OCI-LY7 (cell line): ENCODE data around the gene TGM5. TPM values are rescaled to one million over a fixed set of nuclear protein-coding genes. Genes with fewer than 3 reads are reported as not detected.

ENCODE experiments used
- BruUV-seq: library from RNA; stranded (reverse); fragments of 400-500 nt; replicated peaks from 2 replicates; lab custom pipeline; 2021; lab: Mats Ljungman, UMichigan
- CTCF ChIA-PET: fragments of 300-600 bp; sonication (Branson Sonifier 250); formaldehyde crosslinking; loops from one replicate; lab custom pipeline; 2022; ENCODE audit warnings: antibody characterized with exemption; ENCODE audit not compliant: unreplicated experiment; lab: Charles Lee
- POLR2A ChIA-PET: fragments of 300-600 bp; sonication (Branson Sonifier 250); formaldehyde crosslinking; loops from one replicate; lab custom pipeline; 2022; ENCODE audit warnings: antibody characterized with exemption; lab: Charles Lee
- DNase-seq: peaks from one replicate; pipeline ENCODE4 v3.0.0-alpha.2; 2015; ENCODE audit warnings: low spot score
- H2AFZ ChIP-seq: fragments of 200-600 bp; sonication (generic), shearing (Covaris generic); 2 replicates; pipeline ENCODE4 v1.6.1; 2014; ENCODE audit warnings: mild to moderate bottlenecking, antibody characterized with exemption, low read length, moderate library complexity
- H3K27ac ChIP-seq: fragments of 200-600 bp; sonication (generic); 2 replicates; pipeline ENCODE4 v1.5.1; 2014; ENCODE audit warnings: mixed run types, low read depth, mild to moderate bottlenecking, moderate library complexity, low read length, inconsistent platforms; ENCODE audit not compliant: poor library complexity, severe bottlenecking
- H3K36me3 ChIP-seq: fragments of 200-600 bp; sonication (generic); 2 replicates; pipeline ENCODE4 v1.6.1; 2014; ENCODE audit warnings: mild to moderate bottlenecking, antibody characterized with exemption, low read length, moderate library complexity, mixed read lengths; ENCODE audit not compliant: insufficient read depth
- H3K4me1 ChIP-seq: fragments of 200-600 bp; sonication (generic); 2 replicates; pipeline ENCODE4 v1.5.1; 2014; ENCODE audit warnings: mild to moderate bottlenecking, low read length; ENCODE audit not compliant: insufficient read depth, poor library complexity, severe bottlenecking
- H3K4me2 ChIP-seq: fragments of 200-600 bp; sonication (generic); 2 replicates; pipeline ENCODE4 v1.6.1; 2014; ENCODE audit warnings: mild to moderate bottlenecking, low read length
- H3K4me3 ChIP-seq: fragments of 200-600 bp; sonication (generic); 2 replicates; pipeline ENCODE4 v1.5.1; 2014; ENCODE audit warnings: mild to moderate bottlenecking, low read depth, low read length; ENCODE audit not compliant: poor library complexity, severe bottlenecking
- H3K79me2 ChIP-seq: fragments of 200-600 bp; sonication (generic); 2 replicates; pipeline ENCODE4 v1.6.1; 2016; ENCODE audit warnings: low read depth, mild to moderate bottlenecking, low read length, moderate library complexity, mixed read lengths; ENCODE audit not compliant: insufficient read depth
- H3K9me2 ChIP-seq: fragments of 200-600 bp; sonication (generic); 2 replicates; pipeline ENCODE4 v1.6.1; 2016; ENCODE audit warnings: mild to moderate bottlenecking, low read length, mixed read lengths; ENCODE audit not compliant: insufficient read depth
- H3K9me3 ChIP-seq: fragments of 200-600 bp; sonication (generic); 2 replicates; pipeline ENCODE4 v1.6.1; 2014; ENCODE audit warnings: mild to moderate bottlenecking, mixed run types, low read length, mixed read lengths
- H4K20me1 ChIP-seq: fragments of 200-600 bp; sonication (generic); 2 replicates; pipeline ENCODE4 v1.6.1; 2014; ENCODE audit warnings: mild to moderate bottlenecking, antibody characterized with exemption, low read length, moderate library complexity, mixed read lengths; ENCODE audit not compliant: insufficient read depth
- CTCF ChIP-seq: fragments of 200-600 bp; sonication (generic); conservative IDR thresholded peaks from 2 replicates; pipeline ENCODE4 v1.5.1; 2014; ENCODE audit warnings: mild to moderate bottlenecking, antibody characterized with exemption, low read length, moderate library complexity, mixed read lengths
- EZH2phosphoT487 ChIP-seq: fragments of 200-600 bp; sonication (generic); IDR thresholded peaks from 2 replicates; pipeline ENCODE4 v1.6.1; 2018; ENCODE audit warnings: low read depth, borderline replicate concordance, mild to moderate bottlenecking, mixed run types, antibody characterized with exemption, low read length, moderate library complexity, mixed read lengths
- intact Hi-C: fragments of 100-400 bp; cut with micrococcal nuclease; formaldehyde crosslinking; loops from one replicate; pipeline ENCODE4 v1.10.0; 2022; ENCODE audit not compliant: unreplicated experiment
- total RNA-seq, 2 experiments: library from RNA; depleted of rRNA in 1 of 2; stranded (reverse); fragments of >200 nt in 1 of 2; shearing (Covaris generic) in 1 of 2; gene quantifications; 2 replicates each; pipeline ENCODE4 v1.2.3, GENCODE V29; 2014 to 2022

Gene TGM5
- total RNA-seq, 2 experiments from 2014 or later = not detected

DNA sequence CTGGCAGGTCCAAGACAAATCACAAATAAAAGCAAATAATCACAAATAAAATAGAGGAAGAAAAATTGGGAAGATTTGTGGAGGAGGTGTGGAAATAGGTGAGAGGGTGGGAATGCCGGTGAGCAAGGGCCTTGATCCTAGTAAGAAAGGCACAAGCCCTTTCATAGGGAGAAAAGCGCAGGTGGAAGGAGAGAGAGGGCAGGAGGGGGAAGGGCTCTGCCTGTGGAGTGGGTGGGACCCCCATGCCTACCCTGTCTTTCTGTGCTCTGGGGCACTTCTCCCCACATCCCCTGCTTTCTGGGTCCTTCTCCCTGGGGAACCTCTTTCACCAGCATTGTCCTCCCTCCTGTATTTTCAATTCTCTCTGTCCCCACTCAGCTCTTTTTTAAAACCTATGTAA, 711 bp upstream of the TGM5 start:
- Histone ChIP-seq H4K20me1 (no peaks in the 10 kb centered on the region), H3K4me1 (peaks cover 7% of the 10 kb centered on the region), H3K79me2 (no peaks in the 10 kb centered on the region), H3K27ac (no peak overlapping the region), H3K4me2 (no peak overlapping the region), H3K4me3 (no peak overlapping the region), H3K9me3 (no peaks in the 10 kb centered on the region), H3K36me3 (no peaks in the 10 kb centered on the region), H3K9me2 (no peaks in the 10 kb centered on the region), H2AFZ (no peak overlapping the region)
- no TSS peak for BruUV-seq
- ChIA-PET CTCF (interaction anchor here (0.6 kb wide), 1 partner anchor 104 kb away, joined by 4 read pairs; the partner anchor contains the start of genes TUBGCP4 and ZSCAN29), POLR2A (no interaction called here)
- intact Hi-C loops = no loop called here
- no peak for DNase-seq
- no peak for TF ChIP-seq EZH2phosphoT487
- no peak for TF ChIP-seq CTCF

GRCh38 chr15:43266386-43266785, 342 bp downstream of the TGM5 start:
- CTCF ChIA-PET = no interaction called here
- Histone ChIP-seq H3K4me2 (no peak overlapping the region), H4K20me1 (no peaks in the 10 kb centered on the region), H3K9me2 (no peaks in the 10 kb centered on the region), H3K79me2 (no peaks in the 10 kb centered on the region), H3K27ac (no peak overlapping the region), H3K36me3 (no peaks in the 10 kb centered on the region), H3K4me1 (peaks cover 7% of the 10 kb centered on the region), H3K4me3 (no peak overlapping the region), H2AFZ (no peak overlapping the region), H3K9me3 (no peaks in the 10 kb centered on the region)
- no peak for DNase-seq
- POLR2A ChIA-PET = interaction anchor here (0.6 kb wide), 1 partner anchor 391 kb away, joined by 5 read pairs; no protein-coding TSS in a partner anchor
- no TSS peak for BruUV-seq
- TF ChIP-seq CTCF = no peak
- no peak for TF ChIP-seq EZH2phosphoT487
- intact Hi-C loops = no loop called here

- Histone ChIP-seq H3K4me1 (no peaks in the 10 kb centered on the region), H3K4me3 (no peak overlapping the region), H3K9me2 (no peaks in the 10 kb centered on the region), H3K4me2 (no peak overlapping the region), H2AFZ (no peak overlapping the region), H4K20me1 (no peaks in the 10 kb centered on the region), H3K9me3 (no peaks in the 10 kb centered on the region), H3K36me3 (no peaks in the 10 kb centered on the region), H3K27ac (no peak overlapping the region), H3K79me2 (no peaks in the 10 kb centered on the region)
- CTCF ChIA-PET = no interaction called here
- no peak for TF ChIP-seq EZH2phosphoT487
- TF ChIP-seq CTCF = no peak
- no TSS peak for BruUV-seq
- DNase-seq = no peak
- intact Hi-C loops = no loop called here
- POLR2A ChIA-PET = no interaction called here
Observed at GRCh38 chr15:43260011-43260615, 6.6 kb downstream of the TGM5 start.
